Osteocyte (in vitro differentiated cells): Measurements from ENCODE around the gene ZNF552. TPM values are rescaled to one million over a fixed set of nuclear protein-coding genes. Genes with fewer than 3 reads are reported as not detected.
"Not testable (repeated sequence)": the region's sequence is repeated elsewhere in the genome, so short reads cannot be mapped to it uniquely, and the experiment has no call there.

Experiments used
- DNase-seq: peaks from one replicate; pipeline ENCODE4 v3.0.0; 2021; ENCODE audit warnings: mixed read lengths; ENCODE audit not compliant: unreplicated experiment; ENCODE audit errors: extremely low spot score
- H3K27ac Mint-ChIP-seq: one replicate; pipeline ENCODE4 v1.8.0; 2021; ENCODE audit warnings: mild to moderate bottlenecking, mixed read lengths; ENCODE audit not compliant: unreplicated experiment
- H3K27me3 Mint-ChIP-seq: one replicate; pipeline ENCODE4 v1.8.0; 2021; ENCODE audit warnings: mixed read lengths; ENCODE audit not compliant: unreplicated experiment
- H3K36me3 Mint-ChIP-seq: one replicate; pipeline ENCODE4 v1.8.0; 2021; ENCODE audit warnings: mixed read lengths; ENCODE audit not compliant: unreplicated experiment
- H3K4me1 Mint-ChIP-seq: one replicate; pipeline ENCODE4 v1.8.0; 2021; ENCODE audit warnings: mixed read lengths; ENCODE audit not compliant: unreplicated experiment
- H3K4me3 Mint-ChIP-seq: one replicate; pipeline ENCODE4 v1.8.0; 2021; ENCODE audit warnings: mild to moderate bottlenecking, moderate library complexity, mixed read lengths; ENCODE audit not compliant: unreplicated experiment
- H3K9me3 Mint-ChIP-seq: one replicate; pipeline ENCODE4 v1.8.0; 2021; ENCODE audit warnings: mixed read lengths; ENCODE audit not compliant: unreplicated experiment
- CTCF ChIP-seq: fragments of 200-600 bp; sonication (generic); IDR thresholded peaks from 2 replicates; pipeline ENCODE4 v1.5.0; 2021; ENCODE audit warnings: antibody characterized with exemption, mild to moderate bottlenecking, moderate library complexity
- total RNA-seq: library from RNA; stranded (reverse); gene quantifications from 2 replicates; pipeline ENCODE4 v1.2.1, GENCODE V29; 2021

The ZNF552 gene
- total RNA-seq, 1 donor from 2014 or later = 9.0 TPM

- DNase-seq = no peak
- TF ChIP-seq CTCF = no peak
- Mint-ChIP-seq H3K36me3 (peaks cover 23% of the 10 kb centered on the region), H3K27ac (no peak overlapping the region), H3K4me3 (no peak overlapping the region), H3K9me3 (no peaks in the 10 kb centered on the region), H3K27me3 (no peaks in the 10 kb centered on the region), H3K4me1 (peaks cover 28% of the 10 kb centered on the region)
These were observed 7.2 kb downstream of the ZNF552 start for GRCh38 chr19:57807541-57807940.

- H3K9me3 Mint-ChIP-seq = no peaks in the 10 kb centered on the region
- peak overlapping the region; percentile 88 for H3K4me3 Mint-ChIP-seq
- H3K4me1 Mint-ChIP-seq = peaks cover 44% of the 10 kb centered on the region
- no peak for TF ChIP-seq CTCF
- peaks cover 14% of the 10 kb centered on the region for H3K36me3 Mint-ChIP-seq
- no peaks in the 10 kb centered on the region for H3K27me3 Mint-ChIP-seq
- DNase-seq = no peak
- H3K27ac Mint-ChIP-seq = peak overlapping the region; percentile 99
These were observed 11.0 kb downstream of the ZNF552 start for GRCh38 chr19:57803594-57804325.

GRCh38 chr19:57803265-57803593, 11.5 kb downstream of the ZNF552 start:
- DNase-seq = no peak
- peaks cover 44% of the 10 kb centered on the region for H3K4me1 Mint-ChIP-seq
- no peaks in the 10 kb centered on the region for H3K9me3 Mint-ChIP-seq
- H3K27ac Mint-ChIP-seq = peak overlapping the region; percentile 99
- peak overlapping the region; percentile 88 for H3K4me3 Mint-ChIP-seq
- TF ChIP-seq CTCF = no peak
- peaks cover 12% of the 10 kb centered on the region for H3K36me3 Mint-ChIP-seq
- H3K27me3 Mint-ChIP-seq = no peaks in the 10 kb centered on the region

GRCh38 chr19:57802269-57802668, 12.4 kb downstream of the ZNF552 start:
- no peak for TF ChIP-seq CTCF
- peaks cover 44% of the 10 kb centered on the region for H3K4me1 Mint-ChIP-seq
- DNase-seq = no peak
- H3K36me3 Mint-ChIP-seq = peaks cover 6% of the 10 kb centered on the region
- H3K4me3 Mint-ChIP-seq = no peak overlapping the region
- no peaks in the 10 kb centered on the region for H3K9me3 Mint-ChIP-seq
- no peaks in the 10 kb centered on the region for H3K27me3 Mint-ChIP-seq
- peak overlapping the region; percentile 4 for H3K27ac Mint-ChIP-seq

- H3K36me3 Mint-ChIP-seq = peaks cover 6% of the 10 kb centered on the region
- H3K4me3 Mint-ChIP-seq = no peak overlapping the region
- H3K9me3 Mint-ChIP-seq = no peaks in the 10 kb centered on the region
- no peak for DNase-seq
- TF ChIP-seq CTCF = no peak
- H3K4me1 Mint-ChIP-seq = peaks cover 43% of the 10 kb centered on the region
- no peaks in the 10 kb centered on the region for H3K27me3 Mint-ChIP-seq
- H3K27ac Mint-ChIP-seq = no peak overlapping the region
These were observed 14.0 kb downstream of the ZNF552 start for GRCh38 chr19:57800696-57801095.

GRCh38 chr19:57796580-57796979, 18.1 kb downstream of the ZNF552 start:
- not testable (repeated sequence) for H3K27me3 Mint-ChIP-seq

More at GRCh38 chr19:57796580-57796979, 18.1 kb downstream of the ZNF552 start:
- H3K4me3 Mint-ChIP-seq, DNase-seq, H3K27ac Mint-ChIP-seq, H3K9me3 Mint-ChIP-seq: not testable (repeated sequence)
- Mint-ChIP-seq H3K4me1 (peaks cover 10% of the 10 kb centered on the region), H3K36me3 (peaks cover 22% of the 10 kb centered on the region)
